NCI-H526 treated with DMSO at 0.1 percent for 48 hours (cell line): ENCODE results near the gene SLC1A4.
"Not testable (repeated sequence)": the region's sequence is repeated elsewhere in the genome, so short reads cannot be mapped to it uniquely, and the experiment has no call there.

Experiments
- DNase-seq: peaks from one replicate; lab custom pipeline; 2025; lab: John Stamatoyannopoulos, UW

SLC1A4 gene

DNA sequence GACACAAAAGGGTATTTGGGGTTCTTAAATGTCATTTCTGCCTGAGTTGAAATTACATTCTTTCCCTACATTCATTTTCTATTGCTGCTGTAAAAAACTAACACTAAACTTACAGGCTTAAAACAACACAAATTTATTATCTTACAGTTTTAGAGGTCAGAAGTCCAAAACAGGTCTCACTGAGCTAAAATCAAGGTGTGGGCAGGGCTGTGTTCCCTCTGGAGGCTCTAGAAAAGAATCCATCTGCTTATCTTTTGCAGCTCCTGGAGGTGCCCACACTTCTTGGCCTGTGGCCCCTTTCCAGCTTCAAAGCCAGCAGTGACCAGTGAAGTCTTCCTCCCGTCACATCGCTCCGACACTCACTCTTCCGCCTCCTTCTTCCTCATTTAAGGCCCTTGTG, 23.2 kb upstream of the SLC1A4 start:
- no peak for DNase-seq

DNA sequence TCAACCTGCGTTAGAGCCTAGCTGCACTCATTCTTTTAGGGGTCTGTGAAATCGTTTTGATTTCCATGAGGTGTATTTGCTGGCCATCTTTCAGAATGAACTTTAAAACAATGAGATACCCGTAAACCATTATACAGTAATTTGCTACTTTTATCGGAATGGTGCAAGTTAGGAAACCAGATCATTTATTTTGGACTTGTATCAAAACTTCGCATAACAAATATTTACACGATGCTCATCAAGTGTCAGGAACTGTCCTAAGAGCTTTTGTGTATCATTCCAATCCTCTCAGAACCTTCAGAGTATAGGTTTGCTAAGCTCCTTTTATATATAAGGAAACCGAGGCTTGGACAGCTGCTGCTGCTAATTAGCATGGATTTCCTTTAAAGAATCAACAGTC, 22.4 kb upstream of the SLC1A4 start:
- DNase-seq, result no peak

DNA sequence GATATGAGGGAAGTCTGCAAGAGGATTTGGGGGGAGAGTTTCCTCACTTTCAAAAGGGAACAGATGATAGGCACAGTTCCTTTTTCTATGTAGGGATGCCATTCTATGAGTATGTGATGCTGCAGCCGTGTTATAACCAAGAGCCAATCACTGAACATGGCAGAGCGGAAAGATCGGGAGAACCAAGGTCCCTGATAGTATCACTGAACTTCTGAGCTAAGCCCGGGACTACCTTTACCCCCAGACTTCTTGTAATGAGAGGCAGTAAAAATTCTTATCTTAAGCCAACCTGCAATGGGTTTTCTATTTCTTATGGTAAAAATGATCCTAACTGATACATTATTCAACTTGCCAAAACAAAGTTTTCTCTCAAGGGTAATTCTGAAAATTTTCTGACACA, 21.6 kb upstream of the SLC1A4 start:
- no peak for DNase-seq

DNA sequence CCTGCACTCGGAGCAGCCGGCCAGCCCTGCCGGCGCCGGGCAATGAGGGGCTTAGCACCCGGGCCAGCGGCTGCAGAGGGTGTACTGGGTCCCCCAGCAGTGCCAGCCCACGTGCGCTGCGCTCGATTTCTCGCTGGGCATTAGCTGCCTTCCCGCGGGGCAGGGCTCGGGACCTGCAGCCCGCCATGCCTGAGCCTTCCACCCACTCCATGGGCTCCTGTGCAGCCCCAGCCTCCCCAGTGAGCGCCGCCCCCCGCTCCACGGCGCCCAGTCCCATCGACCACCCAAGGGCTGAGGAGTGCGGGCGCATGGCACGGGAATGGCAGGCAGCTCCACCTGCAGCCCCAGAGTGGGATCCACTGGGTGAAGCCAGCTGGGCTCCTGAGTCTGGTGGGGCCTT, 20.1 kb upstream of the SLC1A4 start:
- not testable (repeated sequence) for DNase-seq

DNA sequence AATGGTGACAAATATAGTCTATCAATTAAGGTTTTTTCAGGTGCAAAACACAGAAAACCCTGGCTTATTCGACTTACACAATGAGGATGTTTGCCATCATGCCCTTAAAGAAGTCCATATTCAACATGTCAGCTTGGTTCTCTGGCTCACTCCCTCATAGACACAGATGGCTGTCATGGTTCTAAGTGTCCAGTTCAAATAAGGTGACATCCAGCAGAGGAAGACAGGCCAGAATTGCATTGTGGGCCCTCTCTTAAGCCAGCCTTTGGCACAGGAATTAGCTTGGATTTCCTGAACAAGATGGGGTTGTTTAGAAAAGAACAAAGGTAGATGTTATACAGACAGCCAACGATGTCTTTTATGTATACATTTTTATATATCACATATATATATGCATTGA, 18.7 kb upstream of the SLC1A4 start:
- DNase-seq, result no peak

DNA sequence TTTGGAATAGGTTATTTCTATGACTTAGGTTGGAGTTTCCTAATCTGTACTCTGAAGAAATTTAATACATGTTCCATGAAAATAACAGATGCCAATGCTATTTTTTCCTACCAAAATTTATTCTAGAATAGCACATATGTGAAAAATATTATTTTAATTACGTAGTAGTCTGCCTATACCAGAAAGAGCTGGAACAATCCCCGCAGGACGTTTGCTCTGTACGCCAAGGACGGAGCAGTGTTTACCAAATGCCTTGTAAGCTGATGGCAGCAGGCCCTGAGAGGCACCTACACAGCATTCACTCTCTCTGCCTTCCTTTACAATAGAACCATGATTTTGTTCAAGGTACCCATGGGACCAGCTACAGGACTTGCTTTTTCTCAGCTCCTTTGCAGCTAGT, 16.8 kb upstream of the SLC1A4 start:
- no peak for DNase-seq

DNA sequence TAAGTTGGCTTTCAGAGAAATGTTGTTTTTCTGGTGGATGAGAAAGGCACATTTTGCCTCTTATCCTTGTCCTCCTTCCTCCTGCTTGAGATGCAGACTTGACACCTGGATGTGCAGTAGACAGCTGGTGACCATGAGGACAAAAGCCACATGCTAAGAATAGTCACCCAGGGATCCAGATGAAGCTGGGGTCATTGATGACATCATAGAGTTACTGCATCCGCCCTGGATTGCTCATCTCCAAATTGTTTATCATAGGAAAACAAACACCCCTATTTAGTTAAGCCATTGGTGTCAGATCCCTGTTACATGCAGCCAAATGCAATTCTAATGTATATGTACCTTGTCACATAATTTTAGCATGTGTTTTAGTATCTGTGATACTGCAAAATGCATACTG, 16.3 kb upstream of the SLC1A4 start:
- DNase-seq, result no peak

DNA sequence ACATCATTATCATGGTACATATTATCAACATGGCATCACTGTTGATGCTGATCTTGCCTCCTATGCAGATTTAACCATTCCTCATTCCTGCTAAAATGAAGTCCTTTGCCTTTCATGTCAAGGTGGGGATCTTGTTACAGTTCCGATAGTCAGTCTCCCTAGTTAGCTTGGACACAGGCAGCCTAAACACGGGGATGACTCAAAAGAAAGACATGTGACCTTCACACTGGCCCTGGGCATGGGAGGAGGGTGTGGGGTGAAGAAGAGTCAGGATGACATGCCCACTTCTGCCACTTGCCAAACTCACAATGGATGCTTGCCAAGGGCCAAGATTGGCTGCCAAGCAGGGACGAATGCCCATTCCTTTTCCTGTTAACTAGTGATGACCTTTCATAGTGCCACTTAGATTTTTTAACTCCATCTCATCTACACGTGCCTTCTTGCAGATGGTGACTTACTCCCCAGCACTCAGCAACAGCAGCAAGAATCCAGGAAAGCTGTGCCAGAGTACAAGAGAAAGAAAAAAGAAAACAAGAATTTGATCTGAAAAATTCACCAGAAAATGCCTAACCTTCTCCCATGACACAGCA, 13.9 kb upstream of the SLC1A4 start:
- DNase-seq, result no peak

DNA sequence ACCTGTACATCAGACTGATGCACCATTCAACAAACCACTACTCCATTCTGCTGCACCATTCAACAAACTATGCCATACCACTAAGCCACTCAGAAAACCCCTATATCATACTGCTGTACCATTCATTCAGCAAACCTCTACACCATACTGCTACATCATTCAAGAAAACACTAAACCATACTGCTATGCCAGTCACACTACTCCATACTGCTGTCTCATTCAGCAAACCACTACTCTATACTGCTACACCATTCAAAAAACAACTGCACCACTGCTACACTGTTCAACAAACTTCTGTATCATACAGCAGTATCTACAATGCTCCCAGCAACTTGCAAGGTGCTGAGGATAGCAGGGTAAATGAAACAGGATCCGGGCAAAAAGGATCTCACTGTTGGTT, 12.9 kb upstream of the SLC1A4 start:
- DNase-seq, result no peak

DNA sequence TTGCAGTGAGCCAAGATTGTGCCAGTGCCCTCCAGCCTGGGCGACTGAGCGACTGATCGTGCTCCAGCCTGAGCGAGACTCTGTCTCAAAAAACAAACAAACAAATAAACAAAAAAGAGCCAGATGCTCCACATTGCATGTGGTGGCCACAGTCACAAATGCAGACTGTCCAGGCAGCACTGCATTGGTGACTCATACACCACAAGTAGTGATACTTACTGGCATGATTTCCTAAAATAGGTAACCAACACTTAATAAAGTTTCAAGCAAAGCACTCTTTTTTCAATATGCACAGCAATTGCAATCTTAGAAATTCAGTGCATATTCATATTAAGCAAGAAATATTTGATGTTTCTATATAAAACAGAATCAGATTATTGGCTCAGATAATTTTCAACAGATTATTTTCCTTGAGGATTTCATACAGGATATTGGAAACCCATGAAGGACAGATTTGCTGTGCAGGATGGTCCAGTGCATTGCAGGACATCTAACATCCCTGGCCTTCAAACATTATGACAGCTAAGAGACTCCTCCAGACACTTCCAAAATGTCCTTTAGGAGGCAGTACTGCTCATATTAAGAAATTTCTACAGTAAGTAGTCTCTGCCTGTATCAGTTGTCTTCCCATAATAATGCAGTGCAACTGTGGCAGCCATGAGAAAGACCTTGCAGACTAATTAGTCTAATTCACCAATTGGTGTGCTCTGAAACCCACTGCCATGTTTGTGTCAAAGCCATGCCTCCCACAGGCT, 10.5 kb upstream of the SLC1A4 start:
- DNase-seq, result no peak

DNA sequence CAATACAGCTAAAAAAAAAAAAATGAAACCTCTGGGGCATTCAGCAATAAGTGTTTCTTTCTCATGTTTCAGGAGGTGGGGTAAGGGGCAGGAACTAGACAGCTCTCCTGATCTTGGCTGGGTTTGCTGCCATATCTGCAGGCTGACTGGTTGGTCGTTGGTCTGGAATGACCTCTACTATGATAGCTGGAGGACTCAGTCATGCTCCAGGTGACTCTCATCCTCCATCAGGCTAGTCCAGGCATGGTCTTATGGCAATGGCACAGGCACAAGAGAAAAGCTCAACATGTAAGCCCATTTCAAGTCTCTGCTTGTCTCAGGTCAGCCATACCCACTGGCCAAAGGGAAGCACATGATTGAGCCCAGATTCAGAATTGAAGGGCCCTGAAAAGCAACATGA, 9.5 kb upstream of the SLC1A4 start:
- no peak for DNase-seq

DNA sequence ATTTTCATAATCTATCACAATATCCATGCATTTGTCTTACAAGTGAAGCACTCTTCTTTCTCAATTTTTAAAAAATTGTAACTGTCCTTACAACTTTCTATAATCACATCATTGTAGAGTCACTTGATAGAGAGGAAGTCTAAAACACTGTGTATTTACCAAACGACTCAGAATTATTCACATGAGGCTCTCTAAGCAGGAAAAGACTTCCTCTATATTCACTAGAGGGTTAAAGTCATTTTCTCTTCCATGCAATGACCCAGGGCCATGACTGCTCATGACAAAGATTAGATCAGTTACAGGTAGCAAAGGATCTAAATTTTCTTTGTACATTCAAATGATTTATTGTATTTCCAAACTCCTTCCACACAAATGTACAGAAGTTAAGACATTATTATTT, 9.0 kb upstream of the SLC1A4 start:
- no peak for DNase-seq

DNA sequence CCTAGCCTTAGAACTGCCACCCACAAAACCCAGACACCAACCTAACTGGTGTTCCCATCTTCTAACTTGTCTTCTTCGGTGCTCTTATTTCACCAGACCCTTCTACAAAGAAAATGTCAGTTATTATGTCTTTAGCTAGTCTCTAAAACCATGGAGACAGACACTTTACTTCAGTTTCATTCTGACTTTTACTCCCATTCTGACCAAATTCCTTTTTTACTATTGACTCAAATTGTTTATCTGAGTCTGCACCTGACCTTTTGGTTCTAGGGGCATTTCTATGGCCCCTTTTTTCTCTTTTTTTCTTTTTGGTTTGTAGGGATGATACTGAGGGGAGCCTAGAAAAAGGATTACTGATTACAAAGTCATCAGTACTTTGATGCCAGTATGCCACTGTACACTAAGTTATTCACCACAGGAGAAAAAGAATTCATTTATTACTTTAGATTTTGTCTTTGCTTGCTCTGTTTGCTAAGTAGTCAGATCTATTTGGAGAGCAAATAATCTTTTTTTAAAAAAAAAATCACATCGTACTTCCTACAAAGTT, 6.8 kb upstream of the SLC1A4 start:
- DNase-seq, result no peak

DNA sequence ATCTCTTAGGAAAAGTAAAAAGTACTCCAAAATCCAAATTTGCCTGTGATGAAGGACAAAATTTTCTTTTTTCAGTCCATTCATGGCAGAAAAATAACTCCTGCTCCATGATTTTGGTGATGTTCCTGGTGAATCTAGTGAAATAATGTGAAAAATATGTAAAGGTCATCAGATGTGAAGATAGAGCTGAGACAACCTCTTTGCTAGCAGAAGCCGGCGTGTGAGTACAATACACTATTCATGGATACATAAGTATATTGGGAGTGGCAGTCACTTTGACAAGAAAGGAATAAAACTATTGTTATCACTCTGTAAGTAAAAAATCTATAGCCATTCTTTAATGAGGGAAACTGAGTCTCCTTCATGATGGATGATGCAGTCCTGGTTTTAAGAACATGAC, 6.3 kb upstream of the SLC1A4 start:
- DNase-seq, result no peak

DNA sequence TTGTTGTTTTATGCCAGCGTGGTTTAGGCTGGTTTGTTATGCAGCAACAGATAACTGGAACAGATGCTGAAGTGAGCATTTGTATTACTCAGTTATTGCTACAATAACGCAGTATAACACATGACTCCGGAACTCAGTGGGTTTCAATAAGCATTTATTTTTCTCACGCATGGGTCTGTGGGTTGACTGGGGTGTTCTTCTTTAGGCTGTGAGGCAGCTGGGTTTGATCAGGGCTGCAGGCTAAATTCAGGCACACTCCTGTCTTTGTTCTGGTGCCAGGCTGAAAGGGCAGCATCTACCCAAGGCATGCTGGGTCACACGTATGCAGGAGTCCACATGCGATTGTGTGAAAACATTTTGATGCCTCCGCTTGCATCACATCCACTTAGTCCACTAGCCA, 3.8 kb upstream of the SLC1A4 start:
- no peak for DNase-seq

DNA sequence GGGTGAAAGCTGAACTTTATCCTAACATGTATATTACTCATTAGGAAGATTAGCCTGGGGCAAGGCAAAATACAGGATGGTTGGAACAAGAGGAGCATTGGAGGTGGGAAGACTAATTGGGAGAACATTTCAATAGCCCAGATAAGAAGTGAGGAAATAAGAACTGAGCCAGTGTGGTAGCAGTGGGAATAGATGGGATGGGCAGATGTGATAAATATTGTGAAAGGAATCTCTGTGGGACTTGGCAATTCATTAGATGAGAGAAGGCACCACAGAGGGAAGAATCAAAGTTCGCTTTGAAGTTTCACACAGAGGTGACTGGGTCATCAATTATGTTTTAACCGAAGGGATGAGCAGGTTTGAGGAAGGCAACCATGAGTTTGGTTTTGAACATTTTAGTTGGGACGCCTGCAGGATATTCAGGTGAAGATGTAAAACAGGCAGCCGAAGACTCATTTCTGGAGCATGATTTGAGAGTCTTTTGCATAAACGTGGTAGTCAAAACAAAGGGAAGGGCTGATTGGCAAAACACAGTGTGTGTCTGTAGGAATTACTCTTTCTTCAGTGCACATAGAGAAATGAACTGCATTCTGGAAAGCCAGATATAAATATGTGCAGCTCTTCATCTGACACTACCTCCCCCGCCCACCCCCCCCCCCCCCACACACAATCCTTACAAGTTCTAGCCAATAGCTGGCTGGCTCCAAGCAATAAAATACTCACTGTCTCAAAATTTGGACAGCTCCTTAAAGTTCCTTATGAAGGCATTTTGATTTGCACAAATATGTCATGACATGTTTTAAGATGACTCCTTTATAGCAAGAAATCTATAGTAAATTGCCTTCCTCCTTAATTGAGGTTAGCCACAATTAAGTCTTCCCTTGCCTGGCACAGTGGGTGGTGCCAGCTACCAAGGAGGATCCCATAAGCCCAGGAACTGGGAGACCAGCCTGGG, 1.9 kb upstream of the SLC1A4 start:
- peak; percentile 65 for DNase-seq

DNA sequence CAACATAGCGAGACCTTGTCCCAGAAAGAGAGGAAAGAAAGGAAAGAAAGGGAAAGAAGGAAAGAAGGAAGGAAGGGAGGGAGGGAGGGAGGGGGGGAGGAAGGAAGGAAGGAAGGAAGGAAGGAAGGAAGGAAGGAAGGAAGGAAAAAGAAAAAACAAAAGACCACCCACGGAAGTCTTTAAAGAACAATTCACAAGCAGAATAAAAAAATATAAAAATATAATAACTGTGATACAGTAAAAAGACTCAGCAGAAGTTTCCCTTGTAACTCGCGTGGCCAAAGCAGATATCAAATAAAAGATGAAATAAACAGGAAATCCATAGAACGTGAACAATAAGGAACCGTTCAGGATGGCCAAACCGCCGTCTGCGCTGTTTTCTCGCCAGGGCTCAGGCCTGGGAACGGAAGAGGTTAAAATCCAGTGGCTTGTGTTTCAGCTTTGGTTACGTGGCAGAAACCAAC, 1.2 kb upstream of the SLC1A4 start:
- DNase-seq, result no peak

DNA sequence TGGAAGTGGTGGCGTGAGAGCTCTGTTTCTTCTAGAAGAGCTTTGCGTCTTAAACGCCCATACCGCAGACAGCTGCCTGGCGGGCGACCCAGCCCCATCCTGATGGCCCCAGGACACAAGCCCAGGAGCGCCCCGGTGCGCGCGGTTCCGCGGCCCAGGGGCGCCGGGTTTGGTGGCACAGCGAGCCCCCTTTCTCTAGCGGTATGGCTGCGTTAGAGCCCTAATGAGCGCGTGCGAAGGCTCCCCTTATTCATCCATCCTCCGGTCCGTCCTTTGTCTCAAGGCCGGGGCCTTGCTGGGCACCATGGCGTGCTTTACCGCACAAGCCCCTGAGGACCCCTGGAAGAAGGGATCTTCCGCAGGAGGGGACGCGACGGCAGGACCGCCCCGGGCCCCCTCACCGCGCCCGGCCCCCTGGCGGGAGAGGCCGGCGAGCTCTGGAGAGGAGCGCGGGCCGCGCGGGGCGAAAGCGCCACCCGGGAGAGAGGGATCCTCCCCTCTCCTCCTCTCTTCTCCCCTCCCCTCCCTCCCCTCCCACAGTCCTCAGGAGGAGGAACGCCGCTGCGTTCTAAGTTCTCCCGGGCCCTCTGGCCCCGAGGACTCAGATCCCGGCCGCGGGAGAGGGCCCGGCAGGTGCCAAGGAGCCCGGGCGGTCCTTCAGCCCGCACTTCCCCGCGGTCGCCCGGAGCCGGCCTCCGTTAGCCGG, 626 bp upstream of the SLC1A4 start:
- peak; percentile 80 for DNase-seq

DNA sequence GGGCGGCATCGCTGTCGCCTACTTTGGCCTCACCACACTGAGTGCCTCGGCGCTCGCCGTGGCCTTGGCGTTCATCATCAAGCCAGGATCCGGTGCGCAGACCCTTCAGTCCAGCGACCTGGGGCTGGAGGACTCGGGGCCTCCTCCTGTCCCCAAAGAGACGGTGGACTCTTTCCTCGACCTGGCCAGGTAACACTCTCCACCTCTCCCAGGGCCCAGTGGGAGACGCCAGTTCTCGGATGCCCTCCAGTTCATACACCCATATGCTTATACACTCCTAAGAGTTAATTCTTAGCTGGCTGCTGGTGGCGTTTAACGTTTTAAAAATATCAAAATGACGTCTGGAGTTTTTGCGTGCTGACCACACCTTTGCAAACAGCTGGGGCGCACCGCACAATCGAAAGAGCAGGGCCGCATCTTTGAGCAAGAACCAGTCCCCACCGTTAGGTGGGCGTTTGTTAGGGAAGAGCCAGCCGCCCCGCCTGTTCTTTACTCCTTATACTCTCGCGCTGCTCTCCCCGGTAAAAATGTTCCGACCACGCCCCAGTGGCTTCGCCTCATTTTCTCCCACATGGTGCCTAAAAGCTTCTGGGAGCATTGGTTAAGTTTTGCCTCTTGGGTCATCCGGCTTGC, 899 bp downstream of the SLC1A4 start:
- DNase-seq, result no peak

DNA sequence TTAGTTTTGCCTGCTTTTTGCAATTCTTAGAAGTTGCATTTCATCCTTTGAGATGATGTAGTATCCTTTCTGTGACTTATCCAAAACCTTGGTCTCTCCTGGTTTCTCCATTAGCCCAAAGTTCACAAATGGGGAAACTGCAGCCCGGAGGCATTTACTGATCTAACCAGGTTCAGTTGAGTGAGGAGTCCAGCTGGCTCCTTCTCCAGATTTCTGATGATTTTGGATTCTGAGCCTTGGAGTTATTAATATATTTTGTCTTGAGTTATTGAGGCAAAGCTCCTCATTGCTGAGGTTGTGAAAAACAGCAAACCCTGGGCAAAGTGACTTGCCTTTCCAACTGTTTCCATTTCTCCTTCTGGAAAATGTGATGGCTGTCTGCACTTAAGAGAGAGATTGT, 1.7 kb downstream of the SLC1A4 start:
- DNase-seq, result no peak

DNA sequence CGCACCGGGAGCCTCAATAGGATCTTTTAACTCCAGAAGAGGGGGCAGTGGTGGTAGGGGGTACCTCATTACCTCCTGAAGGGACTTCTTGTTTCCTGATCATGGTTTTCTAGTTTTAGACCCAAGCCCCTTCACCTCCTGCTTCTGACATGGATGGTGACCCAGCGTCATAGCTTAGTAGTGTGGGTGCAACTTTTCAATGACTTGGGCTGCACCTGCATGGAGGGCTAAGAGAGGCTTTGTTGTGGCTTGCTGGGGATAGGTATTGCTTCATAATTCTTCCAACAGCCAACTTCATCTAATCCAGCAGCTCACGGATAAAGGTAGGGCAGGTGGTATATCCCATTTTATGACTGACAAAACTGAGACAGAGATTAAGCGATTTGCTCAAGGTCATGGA, 3.0 kb downstream of the SLC1A4 start:
- DNase-seq, result no peak
